Fibroblast of peridontal ligament (primary cell): ENCODE measurements around the gene FOXK1.

Source experiments
- DNase-seq: peaks from one replicate; pipeline ENCODE4 v3.0.0-alpha.2; 2010; ENCODE audit errors: extremely low read depth

Gene FOXK1

DNA sequence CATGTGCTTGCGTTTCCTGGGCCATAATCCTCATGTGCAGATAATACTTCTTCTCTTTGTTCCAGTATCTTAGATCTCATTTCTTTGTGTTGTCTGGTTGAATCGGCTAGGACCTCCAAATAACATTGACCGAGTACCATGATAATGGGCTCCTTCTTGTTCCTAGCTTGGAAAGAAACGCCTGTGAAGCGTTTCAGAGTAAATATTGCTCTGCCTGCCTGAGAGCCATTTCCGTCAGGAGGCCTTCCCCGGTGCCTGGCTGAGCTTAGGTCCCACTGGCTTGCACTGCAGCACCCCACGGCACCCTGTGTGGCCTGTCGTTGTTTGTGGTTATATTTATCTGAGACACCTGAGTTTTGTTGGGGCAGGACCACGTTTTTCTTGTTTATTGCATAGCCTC lies 17.7 kb downstream of the FOXK1 start:
- no peak for DNase-seq

DNA sequence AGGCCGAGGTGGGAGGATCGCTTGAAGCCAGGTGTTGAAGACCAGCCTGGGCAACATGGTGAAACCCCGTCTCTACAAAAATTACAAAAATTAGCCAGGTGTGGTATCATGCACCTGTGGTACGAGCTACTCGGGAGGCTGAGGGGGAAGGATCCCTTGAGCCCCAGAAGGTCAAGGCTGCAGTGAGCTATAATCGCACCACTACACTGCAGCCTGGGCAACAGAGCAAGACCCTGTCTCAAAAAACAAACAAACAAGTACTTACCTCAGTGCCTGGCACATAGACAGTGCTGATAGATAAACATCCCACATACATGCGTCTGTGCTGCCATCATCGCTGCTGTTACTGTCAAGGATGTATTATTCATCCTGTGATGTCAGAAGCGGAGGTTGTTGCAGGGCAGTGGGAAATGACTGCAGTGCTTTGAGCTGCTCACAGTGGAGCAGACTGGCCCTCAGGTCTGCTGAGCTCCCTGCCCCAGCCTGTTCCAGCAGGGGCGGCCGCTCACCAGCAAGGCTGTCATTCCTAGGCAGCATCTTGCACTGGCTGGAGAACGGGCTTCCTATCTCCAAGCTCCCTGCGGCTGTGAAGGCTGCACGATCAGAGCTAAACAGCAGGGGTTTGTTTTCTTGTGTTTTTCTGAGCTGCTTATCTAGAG lies 18.6 kb downstream of the FOXK1 start:
- peak; percentile 80 for DNase-seq

DNA sequence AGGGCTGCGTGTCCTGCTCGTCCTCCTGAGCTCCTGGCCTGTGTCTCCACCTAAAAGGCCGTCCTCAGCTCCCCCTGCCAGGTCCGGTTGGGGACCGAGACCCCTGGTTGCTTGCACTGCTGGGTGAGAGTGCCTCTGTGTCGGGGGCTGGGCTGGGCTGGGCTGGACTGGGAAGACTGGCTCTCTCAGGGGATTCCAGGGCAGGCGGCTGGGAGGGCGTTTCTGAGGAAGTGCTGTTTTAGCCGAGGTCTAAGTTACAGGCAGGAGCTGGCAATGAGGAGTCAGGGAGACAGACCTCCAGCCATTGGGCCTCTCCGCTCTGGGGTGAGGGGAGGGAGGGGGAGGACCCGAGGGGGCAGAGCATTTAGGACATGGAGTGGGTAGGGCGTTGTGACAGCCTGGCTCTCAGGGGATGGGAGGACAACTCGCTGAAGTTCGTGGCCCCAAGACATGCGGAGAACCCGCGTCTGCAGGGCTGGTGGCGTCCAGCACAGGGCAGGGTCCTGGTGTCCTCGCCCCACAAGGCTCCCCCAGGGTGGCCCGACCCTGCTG lies 20.9 kb downstream of the FOXK1 start:
- no peak for DNase-seq

DNA sequence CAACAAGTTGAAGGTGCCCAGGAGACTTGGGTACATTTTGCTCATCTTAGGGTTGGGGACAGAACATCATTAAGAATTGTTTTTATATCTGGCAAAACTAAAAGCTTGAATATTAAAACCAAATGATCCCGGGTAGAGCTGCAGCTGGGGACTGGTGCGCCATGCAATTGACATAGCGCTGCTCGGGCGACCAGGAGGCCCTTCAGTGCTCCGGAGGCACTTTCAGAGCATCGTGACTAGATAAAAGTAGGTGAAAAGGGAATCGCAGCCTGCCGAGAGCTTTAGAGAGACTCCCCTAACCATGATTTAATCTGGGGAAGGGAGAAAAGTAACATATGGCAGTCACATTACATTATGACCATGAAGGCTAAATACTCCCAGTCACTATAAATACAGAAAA lies 21.4 kb downstream of the FOXK1 start:
- no peak for DNase-seq

DNA sequence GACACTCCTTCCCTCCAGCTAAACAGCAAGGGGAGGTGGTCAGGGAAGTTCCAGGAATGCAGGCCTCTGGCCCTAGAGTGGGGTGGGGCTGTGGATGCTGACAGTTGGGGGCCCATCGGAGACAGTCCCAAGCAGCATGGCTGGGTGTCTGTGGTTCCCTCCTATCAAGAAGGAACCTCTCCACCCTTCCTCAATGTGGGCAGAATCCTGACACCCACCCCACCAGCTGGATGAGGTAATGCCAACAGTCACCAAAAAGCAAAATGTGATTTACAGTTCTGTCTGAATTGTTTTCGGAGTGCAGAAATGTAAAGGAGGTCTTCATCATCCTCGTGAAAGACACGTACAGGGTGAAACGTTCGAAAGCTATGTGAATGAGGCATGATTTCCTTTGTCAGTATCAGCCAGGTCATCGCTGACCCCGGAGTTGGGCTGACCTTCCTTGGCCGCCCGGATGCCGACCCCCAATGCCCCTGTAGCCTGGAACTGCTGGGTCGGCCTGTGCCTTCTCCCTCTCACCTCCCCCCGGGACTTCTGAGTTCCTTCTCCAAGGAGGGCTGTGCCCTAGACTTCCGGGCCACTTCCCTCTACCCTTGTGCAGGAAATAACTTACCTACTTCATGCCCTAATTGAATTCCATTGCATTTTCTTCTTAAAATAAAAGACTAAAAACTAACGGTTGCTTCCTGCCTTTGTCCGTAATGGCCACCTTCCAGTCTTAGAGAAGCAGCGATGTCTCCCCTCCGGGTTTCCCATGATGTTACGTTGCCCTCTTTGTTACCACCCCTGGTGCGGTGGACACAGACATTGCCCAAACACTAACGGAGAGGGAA lies 24.5 kb downstream of the FOXK1 start:
- no peak for DNase-seq

DNA sequence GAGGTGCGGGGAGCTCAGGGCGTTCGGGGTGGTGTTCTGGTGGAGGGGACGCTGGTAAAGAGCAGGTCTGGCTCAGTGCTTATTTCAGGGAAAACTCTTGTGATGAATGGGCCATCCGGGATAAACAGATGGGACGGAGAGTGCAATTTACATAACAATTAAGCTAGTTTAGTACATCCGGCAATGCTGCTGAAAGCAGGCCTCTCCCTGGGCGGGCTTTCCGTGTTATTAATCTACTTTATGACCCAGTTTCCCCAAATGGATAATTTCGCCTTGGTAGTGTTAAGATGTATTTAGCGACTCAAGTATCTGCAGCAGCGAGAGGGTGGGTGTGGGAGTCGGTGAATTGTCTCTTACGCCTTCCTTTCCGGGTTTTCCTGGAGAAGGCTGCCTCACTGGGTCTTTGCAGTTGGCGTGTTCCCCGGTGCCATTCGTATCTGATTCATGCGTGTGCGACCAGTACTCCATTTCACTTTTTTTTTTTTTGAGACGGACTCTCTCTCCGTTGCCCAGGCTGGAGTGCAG lies 25.2 kb downstream of the FOXK1 start:
- no peak for DNase-seq

DNA sequence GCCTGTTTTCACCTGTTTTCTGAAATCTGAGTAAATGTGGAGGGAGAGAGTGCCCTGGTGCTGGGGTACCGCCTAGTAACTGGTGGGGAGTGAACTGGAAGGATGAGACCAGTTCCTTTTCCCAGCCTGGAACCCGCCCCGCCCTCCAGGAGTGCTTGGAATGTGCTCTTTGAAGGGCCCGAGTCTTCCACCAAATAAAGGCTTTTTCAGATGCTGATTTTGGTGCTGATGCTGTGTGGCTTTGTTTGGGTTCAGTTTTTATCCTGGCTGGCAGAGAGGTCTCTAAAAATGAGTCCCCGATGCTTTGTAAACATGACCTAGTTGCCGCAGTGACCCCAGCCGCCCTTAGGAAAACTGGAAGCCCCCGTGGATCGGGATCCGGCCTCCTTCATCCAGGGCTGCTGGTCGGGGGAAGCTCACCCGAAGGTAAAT lies 25.9 kb downstream of the FOXK1 start:
- no peak for DNase-seq

DNA sequence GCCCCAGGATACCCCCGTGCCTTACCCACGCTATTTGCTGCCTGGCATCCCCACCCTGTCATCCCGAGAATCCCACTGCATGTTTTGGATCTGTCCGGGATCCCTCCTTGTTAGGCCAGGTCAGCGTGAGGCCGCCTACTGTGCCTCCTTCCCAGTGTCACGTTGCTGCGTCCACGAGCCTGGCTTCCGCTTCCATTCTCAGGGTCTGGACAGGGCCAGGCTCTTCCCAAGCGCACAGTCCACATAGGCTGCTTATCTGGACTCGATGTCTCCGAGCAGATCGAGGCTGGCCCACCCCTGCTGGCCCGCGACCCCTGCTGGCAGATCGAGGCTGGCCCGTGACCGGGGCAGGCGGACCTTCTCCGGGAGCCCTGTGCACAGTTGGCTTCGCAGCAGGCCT lies 27.1 kb downstream of the FOXK1 start:
- no peak for DNase-seq

DNA sequence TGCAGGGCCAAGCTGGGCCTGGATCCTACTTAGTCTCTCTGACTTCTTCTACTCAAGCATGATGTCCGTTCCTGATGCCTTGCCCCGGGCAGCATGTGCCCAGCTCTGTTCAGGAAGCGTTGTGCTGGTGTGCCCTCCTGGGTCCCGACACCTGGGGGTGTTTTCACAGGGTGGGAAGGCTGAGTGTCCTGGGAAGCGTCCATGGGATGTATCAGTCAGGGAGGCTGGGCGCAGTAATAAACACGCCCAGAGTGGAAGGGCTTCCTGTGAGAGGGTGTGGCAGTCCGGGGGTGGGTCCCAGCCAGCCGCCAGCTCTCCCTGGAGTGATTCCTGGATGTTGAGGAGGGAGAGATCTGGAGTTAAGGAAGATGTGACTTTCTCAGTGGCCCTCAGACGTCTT lies 29.0 kb downstream of the FOXK1 start:
- DNase-seq, result no peak

DNA sequence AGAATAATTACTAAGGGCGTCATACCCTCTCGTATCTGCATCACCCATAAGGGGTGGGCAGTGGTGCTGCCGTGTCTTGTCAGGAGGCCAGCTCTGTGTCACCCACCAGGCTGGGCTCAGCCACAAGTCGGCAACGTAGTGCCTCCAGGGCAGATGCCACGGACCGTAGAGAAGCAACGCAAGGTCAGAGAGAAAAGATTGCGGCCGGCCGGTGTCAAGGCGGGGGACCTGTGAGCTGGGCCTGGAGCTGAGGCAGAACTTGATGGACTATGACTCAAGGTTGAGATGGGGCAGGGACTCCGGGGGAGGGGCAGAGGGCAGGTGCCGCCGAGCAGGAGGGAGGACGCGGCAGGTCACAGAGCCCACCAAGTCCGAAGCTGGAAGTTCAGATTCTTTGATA lies 29.5 kb downstream of the FOXK1 start:
- no peak for DNase-seq

DNA sequence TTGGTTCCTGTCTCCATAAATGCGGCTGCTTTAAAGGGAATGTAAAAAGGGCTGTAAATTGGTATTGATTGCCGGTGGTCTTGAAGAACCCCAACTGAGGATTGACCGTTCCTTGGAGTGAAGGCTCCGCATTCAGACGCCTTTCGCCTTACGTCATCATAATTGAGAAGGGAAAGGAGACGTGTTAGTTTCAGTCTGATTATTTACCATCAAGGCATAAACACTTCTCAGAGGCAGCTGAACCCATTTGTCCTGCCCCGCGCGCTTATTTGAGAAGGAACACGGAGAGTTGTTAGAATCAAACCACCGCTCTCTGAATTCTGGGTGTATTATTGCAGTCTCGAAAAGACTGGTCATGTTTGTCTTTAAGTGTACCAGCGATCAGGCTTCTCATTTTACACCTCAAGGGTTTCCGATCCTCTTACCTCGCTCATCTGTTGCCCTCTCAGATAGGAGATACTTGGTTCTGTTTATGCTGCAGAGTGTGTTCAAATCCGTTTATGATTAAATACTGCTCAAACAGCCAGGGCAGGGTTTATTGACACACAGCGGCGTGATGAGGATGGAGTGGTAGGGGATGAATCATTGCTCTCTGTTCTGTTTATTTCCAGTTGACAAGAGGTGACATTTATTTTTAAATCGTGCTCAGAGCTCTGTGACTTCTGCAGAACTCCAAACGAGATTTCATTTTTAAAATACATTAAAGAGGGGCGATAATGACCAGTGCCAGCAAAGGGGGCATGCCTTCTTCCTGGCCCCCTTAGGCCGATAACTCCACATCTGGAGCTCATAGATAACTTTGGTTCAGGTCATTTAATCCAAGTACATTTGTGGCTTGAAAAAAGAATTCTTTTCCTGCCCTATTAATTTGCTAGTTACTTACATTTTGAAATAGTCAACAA lies 30.4 kb downstream of the FOXK1 start:
- DNase-seq, result peak; percentile 67

DNA sequence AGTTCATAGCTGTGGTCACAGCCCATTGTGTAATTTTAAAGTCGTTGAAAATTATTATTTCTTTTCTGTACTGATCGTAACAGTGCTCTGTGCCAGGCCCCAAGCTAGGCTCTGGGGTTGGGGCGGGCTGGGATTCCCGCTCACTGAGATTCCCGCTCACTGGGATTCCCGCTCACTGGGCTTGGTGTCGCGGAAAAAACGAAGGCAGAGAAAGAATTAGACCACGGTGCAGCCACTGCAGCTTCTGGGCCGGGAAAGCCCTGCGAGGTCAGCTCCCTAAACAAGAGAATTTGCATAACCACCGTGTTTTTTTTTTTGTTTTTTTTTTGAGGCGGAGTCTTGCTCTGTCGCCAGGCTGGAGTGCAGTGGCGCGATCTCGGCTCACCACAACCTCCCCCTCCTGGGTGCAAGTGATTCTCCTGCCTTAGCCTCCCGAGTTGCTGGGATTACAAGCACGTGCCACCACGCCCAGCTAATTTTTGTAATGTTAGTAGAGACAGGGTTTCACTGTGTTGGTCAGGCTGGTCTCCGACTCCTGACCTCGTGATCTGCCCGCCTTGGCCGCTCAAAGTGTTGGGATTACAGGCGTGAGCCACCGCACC lies 31.2 kb downstream of the FOXK1 start:
- peak; percentile 72 for DNase-seq

DNA sequence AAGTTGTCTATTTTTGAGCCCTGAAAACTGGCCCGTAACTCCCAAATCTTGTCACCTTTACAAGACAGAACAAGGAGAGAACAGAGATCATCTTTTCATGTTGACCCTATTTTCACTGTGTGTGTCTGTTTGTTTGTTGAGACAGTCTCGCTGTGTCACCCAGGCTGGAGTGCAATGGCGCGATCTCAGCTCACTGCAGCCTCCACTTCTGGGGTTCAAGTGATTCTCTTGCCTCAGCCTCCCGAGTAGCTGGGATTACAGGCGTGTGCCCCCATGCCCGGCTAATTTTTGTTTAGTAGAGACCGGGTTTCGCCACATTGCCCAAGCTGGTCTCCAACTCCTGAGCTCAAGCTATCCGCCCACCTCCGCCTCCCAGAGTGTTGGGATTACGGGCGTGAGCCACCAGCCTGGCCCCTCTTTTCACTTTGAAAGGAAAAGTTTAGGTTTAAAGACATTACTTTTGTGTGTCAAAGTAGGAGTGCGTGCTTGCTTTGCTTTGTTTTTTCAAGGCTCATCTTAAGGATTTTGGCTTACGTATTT lies 32.1 kb downstream of the FOXK1 start:
- no peak for DNase-seq

DNA sequence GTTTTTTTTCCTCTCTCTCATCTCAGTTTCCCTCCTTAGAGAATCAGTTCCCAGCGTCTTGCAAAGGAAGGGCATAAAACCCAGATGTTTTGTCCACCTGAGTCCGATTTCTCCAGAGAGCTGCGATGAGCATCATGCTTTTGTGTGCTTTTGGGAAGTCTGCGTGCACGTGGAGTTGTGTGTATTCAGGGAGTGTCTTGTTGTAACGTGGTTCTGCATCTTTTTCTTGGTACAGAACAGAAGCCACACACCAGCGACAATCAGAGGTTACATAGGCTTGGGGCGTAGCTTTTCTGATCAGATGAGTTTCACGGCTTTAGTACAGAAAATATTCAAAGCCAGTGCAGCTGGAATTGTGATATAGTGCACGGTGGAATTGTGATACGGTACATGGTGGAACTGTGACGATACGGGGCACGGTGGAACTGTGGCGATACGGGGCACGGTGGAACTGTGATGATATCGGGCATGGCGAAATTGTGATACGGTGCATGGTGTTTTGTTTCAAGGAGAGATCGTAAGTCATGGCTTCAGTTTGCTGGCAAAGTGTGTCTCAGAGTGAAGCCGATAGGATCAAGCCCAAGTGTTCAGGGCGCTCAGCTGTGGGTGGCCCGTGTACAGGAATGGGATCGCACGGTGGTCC lies 32.8 kb downstream of the FOXK1 start:
- no peak for DNase-seq

DNA sequence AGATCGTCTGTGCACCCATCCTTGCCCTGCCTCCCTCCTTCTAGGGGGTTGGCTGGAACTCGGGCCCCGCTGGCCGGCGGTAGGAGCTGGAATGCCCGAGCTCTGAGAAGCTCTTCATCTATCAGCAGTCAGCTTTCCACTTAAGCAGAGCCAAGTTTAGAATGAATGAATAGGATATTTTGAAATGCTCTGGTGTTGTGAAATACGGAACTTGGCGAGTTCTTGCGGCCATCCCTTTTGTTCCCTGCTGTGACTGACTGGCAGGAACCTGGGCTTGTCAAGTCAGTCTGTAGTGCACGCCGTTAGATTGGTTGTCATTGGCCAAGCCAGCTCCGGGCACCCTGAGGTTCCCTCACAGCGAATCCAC lies 33.3 kb downstream of the FOXK1 start:
- peak; percentile 45 for DNase-seq

DNA sequence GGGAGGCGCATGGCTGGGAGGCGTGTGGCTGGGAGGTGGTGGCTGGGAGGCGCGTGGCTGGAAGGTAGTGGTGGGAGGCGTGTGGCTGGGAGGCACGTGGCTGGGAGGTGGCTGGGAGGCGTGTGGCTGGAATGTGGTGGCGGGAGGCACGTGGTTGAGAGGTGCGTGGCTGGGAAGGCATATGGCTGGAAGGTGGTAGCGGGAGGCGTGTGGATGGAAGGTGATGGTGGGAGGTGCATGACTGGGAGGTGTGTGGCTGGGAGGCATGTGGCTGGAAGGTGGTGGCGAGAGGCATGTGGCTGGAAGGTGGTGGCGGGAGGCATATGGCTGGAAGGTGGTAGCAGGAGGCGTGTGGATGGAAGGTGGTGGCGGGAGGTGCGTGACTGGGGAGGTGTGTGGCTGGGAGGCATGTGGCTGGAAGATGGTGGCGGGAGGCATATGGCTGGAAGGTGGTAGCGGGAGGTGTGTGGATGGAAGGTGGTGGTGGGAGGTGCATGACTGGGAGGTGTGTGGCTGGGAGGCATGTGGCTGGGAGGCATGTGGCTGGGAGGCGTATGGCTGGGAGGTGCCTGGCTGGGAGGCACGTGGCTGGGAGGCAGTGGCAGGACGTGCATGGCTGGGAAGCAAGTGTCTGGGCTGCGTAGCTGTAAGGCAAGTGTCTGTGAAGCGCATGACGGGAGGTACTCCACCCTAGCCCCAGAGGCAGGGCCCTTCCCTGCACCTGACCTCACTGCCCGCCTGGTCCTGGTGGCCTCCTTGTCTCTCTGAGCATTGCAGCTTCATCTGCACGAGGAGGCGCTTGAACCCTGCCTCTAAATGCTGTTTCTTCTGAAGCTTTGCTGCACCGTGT lies 35.1 kb downstream of the FOXK1 start:
- no peak for DNase-seq

DNA sequence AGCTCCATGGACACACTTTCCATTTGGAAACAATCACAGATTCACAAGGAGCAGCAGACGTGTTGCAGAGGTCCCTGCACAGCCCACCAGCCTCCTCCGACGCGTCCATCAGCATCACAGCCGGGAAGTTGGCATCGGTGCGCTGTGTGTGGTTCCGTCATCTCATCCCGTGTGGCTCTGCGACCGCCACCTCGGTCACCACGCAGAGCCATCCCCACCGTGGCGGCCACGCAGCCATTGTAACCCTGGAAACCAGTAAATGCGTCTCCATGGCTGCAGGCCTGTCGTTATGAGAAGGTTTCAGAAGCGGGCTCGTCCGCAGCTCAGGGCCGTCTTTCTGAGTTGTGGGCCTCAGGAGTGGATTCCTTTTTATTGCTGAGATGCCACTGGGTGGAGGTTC lies 36.0 kb downstream of the FOXK1 start:
- DNase-seq, result no peak

DNA sequence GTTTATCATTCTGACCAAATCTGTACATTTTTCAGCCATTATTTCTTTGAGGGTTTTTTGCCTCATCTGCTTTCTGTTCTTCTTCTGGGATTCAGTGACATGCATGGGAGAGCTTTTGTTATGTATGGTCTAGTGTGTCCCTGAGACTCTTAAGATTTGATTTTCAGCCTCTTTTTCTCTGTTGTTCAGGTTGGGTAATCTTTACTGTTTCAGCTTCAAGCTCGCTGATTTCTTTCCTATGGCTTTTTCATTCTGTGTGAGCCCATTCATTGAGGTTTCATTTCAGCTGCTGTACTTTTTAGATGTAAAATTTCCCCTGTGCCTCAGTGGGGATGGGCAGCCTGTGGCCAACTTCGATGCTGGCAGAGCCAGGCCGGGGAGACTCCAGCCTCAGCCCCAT lies 38.1 kb downstream of the FOXK1 start:
- no peak for DNase-seq

DNA sequence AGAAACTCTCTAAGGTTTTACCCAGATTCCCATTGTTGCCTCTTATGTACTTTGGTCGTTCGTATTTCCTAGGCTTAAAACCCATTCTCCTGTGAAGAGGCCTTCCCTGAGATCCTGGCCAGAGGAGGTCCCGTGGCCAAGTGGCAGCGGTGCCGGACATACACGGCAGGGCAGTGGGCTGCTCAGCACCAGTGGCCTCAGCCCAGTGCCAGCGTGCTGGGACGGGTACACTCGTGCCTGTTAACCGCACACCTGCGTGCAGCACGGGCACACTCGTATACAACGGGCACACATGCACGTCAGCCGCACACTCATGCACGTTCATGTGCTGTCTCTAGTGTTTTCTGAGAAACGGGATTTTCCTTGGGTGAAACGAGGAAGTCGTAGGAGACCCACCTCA lies 40.2 kb downstream of the FOXK1 start:
- no peak for DNase-seq
